GM21717 (cell line): ENCODE data around the gene TGFB2.
A peak's percentile ranks its signal among the peaks of the same experiment; 100 is the strongest.

Source experiments
- ATAC-seq: cut with Tn5 transposase; IDR thresholded peaks from one replicate; pipeline ENCODE4 v1.9.1; 2021; ENCODE audit warnings: mild to moderate bottlenecking, moderate library complexity; ENCODE audit not compliant: unreplicated experiment

TGFB2 gene

GRCh38 chr1:218357893-218358232 is 12.7 kb downstream of the TGFB2 start:
- ATAC-seq, result no peak

- ATAC-seq, result no peak
Observed at GRCh38 chr1:218361298-218362065, 16.3 kb downstream of the TGFB2 start.

- no peak for ATAC-seq
Observed at GRCh38 chr1:218362418-218363076, 17.4 kb downstream of the TGFB2 start.

GRCh38 chr1:218363141-218363540 is 18.0 kb downstream of the TGFB2 start:
- ATAC-seq, result no peak

GRCh38 chr1:218364028-218364710 is 19.0 kb downstream of the TGFB2 start:
- no peak for ATAC-seq

GRCh38 chr1:218365226-218365999 is 20.3 kb downstream of the TGFB2 start:
- ATAC-seq, result no peak

- ATAC-seq, result no peak
Observed at GRCh38 chr1:218366322-218367052, 21.4 kb downstream of the TGFB2 start.

- no peak for ATAC-seq
Observed at GRCh38 chr1:218367118-218367517, 22.0 kb downstream of the TGFB2 start.

GRCh38 chr1:218368686-218369085 is 23.6 kb downstream of the TGFB2 start:
- no peak for ATAC-seq

GRCh38 chr1:218369688-218370511 is 24.8 kb downstream of the TGFB2 start:
- ATAC-seq, result no peak

- no peak for ATAC-seq
Observed at GRCh38 chr1:218371927-218372672, 27.0 kb downstream of the TGFB2 start.

- ATAC-seq, result no peak
Observed at GRCh38 chr1:218374401-218375353, 29.5 kb downstream of the TGFB2 start.

- ATAC-seq, result peak; percentile 15
Observed at GRCh38 chr1:218376722-218377121, 31.6 kb downstream of the TGFB2 start.

GRCh38 chr1:218377143-218377660 is 32.1 kb downstream of the TGFB2 start:
- peak; percentile 94 for ATAC-seq

- no peak for ATAC-seq
Observed at GRCh38 chr1:218380125-218380977, 35.2 kb downstream of the TGFB2 start.

GRCh38 chr1:218382261-218382660 is 37.1 kb downstream of the TGFB2 start:
- ATAC-seq, result no peak

GRCh38 chr1:218383051-218383450 is 37.9 kb downstream of the TGFB2 start:
- no peak for ATAC-seq
